Left lung (tissue), 10 donors: ENCODE data around the gene ATP8B2. TPM values are rescaled to one million over a fixed set of nuclear protein-coding genes. Genes with fewer than 3 reads are reported as not detected.

ENCODE experiments used
- ATAC-seq: fragments of 200-7000 bp; cut with Tn5 transposase; one replicate; pipeline ENCODE4 v1.9.1; 2020; ENCODE audit warnings: moderate library complexity
- DNase-seq, 4 donors: peaks; one replicate each; pipeline ENCODE4 v3.0.0-alpha.2; 2013 to 2020
- H3K27ac ChIP-seq, 2 donors: fragments of 200-600 bp; sonication (generic) in 1 of 2; one replicate each; pipeline versions ENCODE4 v1.5.0 to v1.8.0; 2020 to 2021
- H3K27me3 ChIP-seq, 2 donors: fragments of 200-600 bp; sonication (generic) in 1 of 2; one replicate each; pipeline versions ENCODE4 v1.5.0 to v1.8.0; 2020 to 2021
- H3K36me3 ChIP-seq, 2 donors: fragments of 200-600 bp; sonication (generic) in 1 of 2; one replicate each; pipeline versions ENCODE4 v1.5.0 to v1.8.0; 2020 to 2021
- H3K4me1 ChIP-seq, 2 donors: fragments of 200-600 bp; one replicate each; pipeline ENCODE4 v1.8.0; 2021
- H3K4me3 ChIP-seq, 2 donors: fragments of 200-600 bp; sonication (generic) in 1 of 2; one replicate each; pipeline versions ENCODE4 v1.5.0 to v1.8.0; 2020 to 2021; ENCODE audit warnings: mild to moderate bottlenecking in 1 of 2
- H3K9me3 ChIP-seq, 2 donors: fragments of 200-600 bp; sonication (generic) in 1 of 2; one replicate each; pipeline versions ENCODE4 v1.5.0 to v1.8.0; 2020 to 2021
- intact Hi-C, 2 donors: fragments of 100-400 bp; cut with DNase I; formaldehyde crosslinking; loops; one replicate each; pipeline versions ENCODE4 v1.11.2 to v1.14.2; 2022
- polyA plus RNA-seq, 6 donors: library from polyadenylated mRNA; unstranded; fragments of 120-200 nt; gene quantifications; one replicate each; pipeline ENCODE4 v1.2.1, GENCODE V29; 2013; ENCODE audit not compliant: insufficient read length in 6 of 6
- total RNA-seq, 2 donors: library from RNA; stranded (reverse); fragmentation: NEBNext Ultra II Directional; extraction: Animal tissue kit (Norgen Biotek cat#: 25700); gene quantifications; one replicate each; pipeline ENCODE4 v1.2.1, GENCODE V29; 2021
- TF ChIP-seq, protein P1 (sequence below), 2 donors: fragments of 200-600 bp; sonication (generic) in 1 of 2; IDR thresholded peaks; one replicate each; pipeline versions ENCODE4 v1.5.0 to v1.8.0; 2021; ENCODE audit warnings: antibody characterized with exemption in 2 of 2
- donor health status: DM: no; HTN: yes; CAD: no.
- donor health status: DM: no; HTN: no; CAD: no.

Gene ATP8B2
- total and polyA plus RNA-seq, 8 donors, result 32.9 to 41.9 (median 36.6) TPM

DNA sequence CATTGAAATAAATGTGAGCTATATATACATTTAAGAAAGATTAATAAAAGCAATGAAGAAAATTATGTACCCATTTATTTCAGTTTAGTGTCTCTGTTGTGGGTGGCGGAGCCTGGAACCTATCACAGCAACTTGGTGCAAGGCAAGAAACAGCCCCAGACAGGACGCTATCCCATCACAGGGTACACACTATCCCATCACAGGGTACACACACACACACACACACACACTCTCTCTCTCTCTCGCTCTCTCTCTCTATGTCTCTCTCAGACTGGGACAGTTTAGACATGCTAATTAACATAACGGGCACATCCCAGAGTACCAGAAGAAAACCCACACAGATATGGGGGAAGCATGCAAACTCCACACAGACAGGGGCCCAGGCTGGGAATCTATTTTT lies 73.4 kb downstream of the ATP8B2 start:
- peaks cover 0 to 43% of the 10 kb centered on the region in 2 donors for H3K4me1 ChIP-seq
- ATAC-seq (no peak), DNase-seq (no peak)
- no peaks in the 10 kb centered on the region for H3K9me3 ChIP-seq
- H3K27ac ChIP-seq, result no peak overlapping the region
- H3K27me3 ChIP-seq, result no peaks in the 10 kb centered on the region
- no peak overlapping the region for H3K4me3 ChIP-seq
- H3K36me3 ChIP-seq, result no peaks in the 10 kb centered on the region
- TF ChIP-seq, protein P1, sequence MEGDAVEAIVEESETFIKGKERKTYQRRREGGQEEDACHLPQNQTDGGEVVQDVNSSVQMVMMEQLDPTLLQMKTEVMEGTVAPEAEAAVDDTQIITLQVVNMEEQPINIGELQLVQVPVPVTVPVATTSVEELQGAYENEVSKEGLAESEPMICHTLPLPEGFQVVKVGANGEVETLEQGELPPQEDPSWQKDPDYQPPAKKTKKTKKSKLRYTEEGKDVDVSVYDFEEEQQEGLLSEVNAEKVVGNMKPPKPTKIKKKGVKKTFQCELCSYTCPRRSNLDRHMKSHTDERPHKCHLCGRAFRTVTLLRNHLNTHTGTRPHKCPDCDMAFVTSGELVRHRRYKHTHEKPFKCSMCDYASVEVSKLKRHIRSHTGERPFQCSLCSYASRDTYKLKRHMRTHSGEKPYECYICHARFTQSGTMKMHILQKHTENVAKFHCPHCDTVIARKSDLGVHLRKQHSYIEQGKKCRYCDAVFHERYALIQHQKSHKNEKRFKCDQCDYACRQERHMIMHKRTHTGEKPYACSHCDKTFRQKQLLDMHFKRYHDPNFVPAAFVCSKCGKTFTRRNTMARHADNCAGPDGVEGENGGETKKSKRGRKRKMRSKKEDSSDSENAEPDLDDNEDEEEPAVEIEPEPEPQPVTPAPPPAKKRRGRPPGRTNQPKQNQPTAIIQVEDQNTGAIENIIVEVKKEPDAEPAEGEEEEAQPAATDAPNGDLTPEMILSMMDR (IDR thresholded peaks at IDR 0.05), result no peak
- intact Hi-C loops, result no loop called here

DNA sequence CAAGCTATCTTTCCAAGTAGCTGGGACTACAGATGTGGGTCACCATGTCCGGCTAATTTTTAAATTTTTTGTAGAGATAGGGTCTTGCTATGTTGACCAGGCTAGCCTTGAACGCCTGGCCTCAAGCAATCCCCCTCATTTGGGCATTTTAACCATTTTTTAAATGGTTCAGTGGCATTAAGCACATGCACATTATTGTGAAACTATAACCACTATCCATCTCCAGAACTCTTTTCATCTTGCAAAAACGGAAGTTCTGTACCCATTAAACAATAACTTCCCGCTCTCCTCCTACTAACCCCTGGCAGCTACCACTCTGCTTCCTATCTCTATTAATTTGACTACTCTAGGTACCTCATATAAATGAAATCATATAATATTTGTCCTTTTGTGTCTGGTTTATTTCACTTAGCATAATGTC lies 75.1 kb downstream of the ATP8B2 start:
- intact Hi-C loops, result no loop called here
- TF ChIP-seq, protein P1 (IDR thresholded peaks at IDR 0.05), result no peak
- H3K9me3 ChIP-seq, result no peaks in the 10 kb centered on the region
- no peaks in the 10 kb centered on the region for H3K36me3 ChIP-seq
- DNase-seq, result no peak
- no peak for ATAC-seq
- no peaks in the 10 kb centered on the region for H3K27me3 ChIP-seq
- peak overlapping the region in 1 of 2 donors; percentile 64 for H3K27ac ChIP-seq
- H3K4me3 ChIP-seq, result no peak overlapping the region
- H3K4me1 ChIP-seq, result peaks cover 0 to 58% of the 10 kb centered on the region in 2 donors

Other genes starting within 250 kb of the ATP8B2 start
- under 1 TPM; 0.16 to 0.26 TPM for gene NUP210L, start 170.5 kb upstream of the ATP8B2 start, total RNA-seq
- under 1 TPM; 0.09 to 0.27 (median 0.16) TPM for gene NUP210L, start 170.5 kb upstream of the ATP8B2 start, polyA plus RNA-seq
- 100 to 1,000 TPM; 318 to 406 TPM for gene TPM3, start 133.4 kb upstream of the ATP8B2 start, total RNA-seq
- gene TPM3, start 133.4 kb upstream of the ATP8B2 start, polyA plus RNA-seq, result 100 to 1,000 TPM; 220 to 283 (median 238) TPM
- gene CFAP141, start 119.2 kb upstream of the ATP8B2 start, total RNA-seq, result not detected
- gene CFAP141, start 119.2 kb upstream of the ATP8B2 start, polyA plus RNA-seq, result 1 to 10 TPM in 5 of 6 donors, under 1 TPM in 1; 0.52 to 4.4 (median 2.2) TPM
- 100 to 1,000 TPM; 131 to 144 TPM for gene UBAP2L, start 104.6 kb upstream of the ATP8B2 start, total RNA-seq
- 100 to 1,000 TPM; 173 to 201 (median 177) TPM for gene UBAP2L, start 104.6 kb upstream of the ATP8B2 start, polyA plus RNA-seq
- gene HAX1, start 52.9 kb upstream of the ATP8B2 start, total RNA-seq, result 10 to 100 TPM; 71.6 to 82.6 TPM
- gene HAX1, start 52.9 kb upstream of the ATP8B2 start, polyA plus RNA-seq, result 10 to 100 TPM; 68.6 to 80.5 (median 79.1) TPM
- gene AQP10, start 4.4 kb upstream of the ATP8B2 start, total RNA-seq, result under 1 TPM; 0.20 to 0.34 TPM
- under 1 TPM; 0.13 to 0.31 (median 0.23) TPM for gene AQP10, start 4.4 kb upstream of the ATP8B2 start, polyA plus RNA-seq
- gene IL6R, start 79.8 kb downstream of the ATP8B2 start, total RNA-seq, result 10 to 100 TPM; 45.0 to 65.3 TPM
- gene IL6R, start 79.8 kb downstream of the ATP8B2 start, polyA plus RNA-seq, result 1 to 10 TPM; 4.5 to 8.2 (median 5.4) TPM
- gene TDRD10, start 176.7 kb downstream of the ATP8B2 start, total RNA-seq, result 1 to 10 TPM; 3.8 to 5.0 TPM
- gene TDRD10, start 176.7 kb downstream of the ATP8B2 start, polyA plus RNA-seq, result 1 to 10 TPM; 3.1 to 3.7 (median 3.4) TPM
- 10 to 100 TPM; 17.7 to 25.3 TPM for gene SHE, start 176.9 kb downstream of the ATP8B2 start, total RNA-seq
- 10 to 100 TPM; 19.5 to 25.3 (median 21.2) TPM for gene SHE, start 176.9 kb downstream of the ATP8B2 start, polyA plus RNA-seq
- 10 to 100 TPM; 87.0 to 90.8 TPM for gene UBE2Q1, start 233.1 kb downstream of the ATP8B2 start, total RNA-seq
- gene UBE2Q1, start 233.1 kb downstream of the ATP8B2 start, polyA plus RNA-seq, result 100 to 1,000 TPM in 5 of 6 donors, 10 to 100 TPM in 1; 95.3 to 104 (median 101) TPM
- under 1 TPM in 1 of 2 donors, not detected in 1; 0.09 TPM for gene CHRNB2, start 242.3 kb downstream of the ATP8B2 start, total RNA-seq
- 1 to 10 TPM in 2 of 6 donors, under 1 TPM in 4; 0.27 to 1.8 (median 0.59) TPM for gene CHRNB2, start 242.3 kb downstream of the ATP8B2 start, polyA plus RNA-seq